ENCODE results near the gene DYNC1H1.

Gene DYNC1H1

DNA sequence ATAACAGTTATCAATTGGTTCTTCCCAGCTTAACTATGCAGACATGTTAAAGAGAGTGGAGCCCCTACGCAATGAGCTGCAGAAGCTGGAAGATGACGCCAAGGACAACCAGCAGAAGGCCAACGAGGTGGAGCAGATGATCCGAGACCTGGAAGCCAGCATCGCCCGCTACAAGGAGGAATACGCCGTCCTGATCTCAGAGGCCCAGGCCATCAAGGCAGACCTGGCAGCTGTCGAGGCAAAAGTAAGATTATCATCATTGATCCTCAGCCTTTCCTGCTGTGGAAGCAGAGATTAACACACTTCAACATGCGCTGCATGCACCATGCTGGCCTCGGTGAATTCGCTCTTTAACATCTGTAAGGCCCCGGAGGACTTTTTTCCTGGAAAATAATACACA lies 68.9 kb downstream of the DYNC1H1 start:
- H3K4me1 ChIP-seq (ENCODE audit: control insufficient read depth, insufficient read depth, low read length), result no peaks in the 10 kb centered on the region
- no peak overlapping the region for H3K4me3 ChIP-seq (ENCODE audit: low read depth, low read length)
- no peaks in the 10 kb centered on the region for H3K27me3 ChIP-seq (ENCODE audit: control insufficient read depth, insufficient read depth, low read length)
- no peak overlapping the region for H3K9ac ChIP-seq (ENCODE audit: low read depth, low read length)
- H3K36me3 ChIP-seq (ENCODE audit: control insufficient read depth, insufficient read depth, low read length), result peaks cover 78% of the 10 kb centered on the region
- no peaks in the 10 kb centered on the region for H3K9me3 ChIP-seq (ENCODE audit: control insufficient read depth, insufficient read depth, low read length)

DNA sequence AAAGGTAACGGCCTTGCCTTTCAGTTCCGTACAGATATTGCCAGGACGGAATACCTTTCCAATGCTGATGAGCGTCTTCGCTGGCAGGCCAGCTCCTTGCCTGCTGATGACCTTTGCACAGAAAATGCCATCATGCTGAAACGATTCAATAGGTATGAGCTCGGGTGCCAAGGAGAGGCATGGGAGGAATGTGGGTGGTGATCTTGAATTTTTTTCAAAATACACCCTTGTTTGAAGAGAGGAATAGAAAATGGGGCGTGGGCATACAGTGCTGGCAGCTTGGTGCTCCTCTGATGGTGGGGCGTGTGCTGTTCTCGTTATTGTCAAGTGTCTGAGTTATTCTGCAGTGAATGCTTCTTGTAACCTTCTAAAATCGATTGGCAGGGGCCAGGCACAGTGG lies 69.9 kb downstream of the DYNC1H1 start:
- Histone ChIP-seq H3K4me3 (ENCODE audit: low read depth, low read length) (no peak overlapping the region), H3K36me3 (ENCODE audit: control insufficient read depth, insufficient read depth, low read length) (peaks cover 80% of the 10 kb centered on the region), H3K9me3 (ENCODE audit: control insufficient read depth, insufficient read depth, low read length) (no peaks in the 10 kb centered on the region), H3K4me1 (ENCODE audit: control insufficient read depth, insufficient read depth, low read length) (no peaks in the 10 kb centered on the region), H3K27me3 (ENCODE audit: control insufficient read depth, insufficient read depth, low read length) (no peaks in the 10 kb centered on the region), H3K9ac (ENCODE audit: low read depth, low read length) (no peak overlapping the region)

GRCh38 chr14:102035914-102036313 lies 71.5 kb downstream of the DYNC1H1 start:
- H3K4me3 ChIP-seq (ENCODE audit: low read depth, low read length), result no peak overlapping the region
- H3K4me1 ChIP-seq (ENCODE audit: control insufficient read depth, insufficient read depth, low read length), result no peaks in the 10 kb centered on the region
- H3K9me3 ChIP-seq (ENCODE audit: control insufficient read depth, insufficient read depth, low read length), result no peaks in the 10 kb centered on the region
- H3K27me3 ChIP-seq (ENCODE audit: control insufficient read depth, insufficient read depth, low read length), result no peaks in the 10 kb centered on the region
- no peak overlapping the region for H3K9ac ChIP-seq (ENCODE audit: low read depth, low read length)
- H3K36me3 ChIP-seq (ENCODE audit: control insufficient read depth, insufficient read depth, low read length), result peaks cover 85% of the 10 kb centered on the region

DNA sequence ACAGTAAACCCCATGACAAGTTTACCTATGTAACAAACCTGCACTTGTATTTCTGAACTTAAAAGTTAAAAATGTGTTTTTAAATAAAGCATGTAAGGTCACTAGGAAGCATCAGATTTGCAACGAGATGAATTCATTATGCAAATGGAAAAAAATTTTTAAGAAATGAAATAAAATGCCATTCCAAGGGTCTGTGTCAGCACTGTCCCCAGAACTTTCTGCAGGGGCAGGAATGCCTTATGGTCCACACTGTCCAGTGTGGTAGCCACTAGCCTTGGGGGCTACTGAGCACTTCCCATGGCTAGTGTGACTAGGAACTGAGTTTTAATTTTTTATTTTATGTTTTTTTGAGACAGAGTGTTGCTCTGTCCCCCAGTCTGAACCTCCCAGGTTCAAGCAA lies 73.3 kb downstream of the DYNC1H1 start:
- H3K9ac ChIP-seq (ENCODE audit: low read depth, low read length), result no peak overlapping the region
- no peaks in the 10 kb centered on the region for H3K4me1 ChIP-seq (ENCODE audit: control insufficient read depth, insufficient read depth, low read length)
- H3K27me3 ChIP-seq (ENCODE audit: control insufficient read depth, insufficient read depth, low read length), result no peaks in the 10 kb centered on the region
- no peak overlapping the region for H3K4me3 ChIP-seq (ENCODE audit: low read depth, low read length)
- H3K36me3 ChIP-seq (ENCODE audit: control insufficient read depth, insufficient read depth, low read length), result peaks cover 88% of the 10 kb centered on the region
- H3K9me3 ChIP-seq (ENCODE audit: control insufficient read depth, insufficient read depth, low read length), result no peaks in the 10 kb centered on the region

- no peaks in the 10 kb centered on the region for H3K4me1 ChIP-seq (ENCODE audit: control insufficient read depth, insufficient read depth, low read length)
- no peaks in the 10 kb centered on the region for H3K27me3 ChIP-seq (ENCODE audit: control insufficient read depth, insufficient read depth, low read length)
- no peak overlapping the region for H3K9ac ChIP-seq (ENCODE audit: low read depth, low read length)
- no peak overlapping the region for H3K4me3 ChIP-seq (ENCODE audit: low read depth, low read length)
- H3K9me3 ChIP-seq (ENCODE audit: control insufficient read depth, insufficient read depth, low read length), result no peaks in the 10 kb centered on the region
- peaks cover 86% of the 10 kb centered on the region for H3K36me3 ChIP-seq (ENCODE audit: control insufficient read depth, insufficient read depth, low read length)
These were observed 74.8 kb downstream of the DYNC1H1 start for GRCh38 chr14:102039157-102039556.

GRCh38 chr14:102040153-102040552 lies 75.8 kb downstream of the DYNC1H1 start:
- Histone ChIP-seq H3K36me3 (ENCODE audit: control insufficient read depth, insufficient read depth, low read length) (peaks cover 90% of the 10 kb centered on the region), H3K27me3 (ENCODE audit: control insufficient read depth, insufficient read depth, low read length) (no peaks in the 10 kb centered on the region), H3K9ac (ENCODE audit: low read depth, low read length) (no peak overlapping the region), H3K4me3 (ENCODE audit: low read depth, low read length) (no peak overlapping the region), H3K4me1 (ENCODE audit: control insufficient read depth, insufficient read depth, low read length) (no peaks in the 10 kb centered on the region), H3K9me3 (ENCODE audit: control insufficient read depth, insufficient read depth, low read length) (no peaks in the 10 kb centered on the region)

DNA sequence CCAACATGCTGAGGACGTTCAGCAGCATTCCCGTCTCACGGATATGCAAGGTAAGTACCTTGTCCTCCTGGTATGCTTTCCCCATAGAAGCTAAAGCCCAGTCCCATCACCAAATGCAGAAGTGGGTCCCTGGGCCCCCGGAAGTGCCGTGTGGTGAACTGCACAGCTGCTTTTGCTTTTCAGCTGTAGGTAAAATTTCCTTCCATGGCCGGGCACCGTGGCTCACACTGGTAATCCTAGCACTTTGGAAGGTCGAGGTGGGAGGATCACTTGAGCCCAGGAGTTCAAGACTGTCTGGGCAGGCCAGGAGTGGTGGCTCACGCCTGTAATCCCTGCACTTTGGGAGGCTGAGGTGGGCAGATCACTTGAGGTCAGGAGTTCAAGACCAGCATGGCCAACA lies 78.3 kb downstream of the DYNC1H1 start:
- H3K4me1 ChIP-seq (ENCODE audit: control insufficient read depth, insufficient read depth, low read length), result no peaks in the 10 kb centered on the region
- peaks cover 82% of the 10 kb centered on the region for H3K36me3 ChIP-seq (ENCODE audit: control insufficient read depth, insufficient read depth, low read length)
- no peak overlapping the region for H3K9ac ChIP-seq (ENCODE audit: low read depth, low read length)
- H3K27me3 ChIP-seq (ENCODE audit: control insufficient read depth, insufficient read depth, low read length), result no peaks in the 10 kb centered on the region
- H3K4me3 ChIP-seq (ENCODE audit: low read depth, low read length), result no peak overlapping the region
- H3K9me3 ChIP-seq (ENCODE audit: control insufficient read depth, insufficient read depth, low read length), result no peaks in the 10 kb centered on the region

- no peaks in the 10 kb centered on the region for H3K4me1 ChIP-seq (ENCODE audit: control insufficient read depth, insufficient read depth, low read length)
- H3K9me3 ChIP-seq (ENCODE audit: control insufficient read depth, insufficient read depth, low read length), result no peaks in the 10 kb centered on the region
- H3K4me3 ChIP-seq (ENCODE audit: low read depth, low read length), result no peak overlapping the region
- peaks cover 83% of the 10 kb centered on the region for H3K36me3 ChIP-seq (ENCODE audit: control insufficient read depth, insufficient read depth, low read length)
- H3K9ac ChIP-seq (ENCODE audit: low read depth, low read length), result no peak overlapping the region
- H3K27me3 ChIP-seq (ENCODE audit: control insufficient read depth, insufficient read depth, low read length), result no peaks in the 10 kb centered on the region
These were observed 79.1 kb downstream of the DYNC1H1 start for GRCh38 chr14:102043251-102044025.

- H3K27me3 ChIP-seq (ENCODE audit: control insufficient read depth, insufficient read depth, low read length), result no peaks in the 10 kb centered on the region
- no peak overlapping the region for H3K9ac ChIP-seq (ENCODE audit: low read depth, low read length)
- no peaks in the 10 kb centered on the region for H3K4me1 ChIP-seq (ENCODE audit: control insufficient read depth, insufficient read depth, low read length)
- no peaks in the 10 kb centered on the region for H3K9me3 ChIP-seq (ENCODE audit: control insufficient read depth, insufficient read depth, low read length)
- no peak overlapping the region for H3K4me3 ChIP-seq (ENCODE audit: low read depth, low read length)
- peaks cover 83% of the 10 kb centered on the region for H3K36me3 ChIP-seq (ENCODE audit: control insufficient read depth, insufficient read depth, low read length)
These were observed 80.2 kb downstream of the DYNC1H1 start for GRCh38 chr14:102044566-102044965.

DNA sequence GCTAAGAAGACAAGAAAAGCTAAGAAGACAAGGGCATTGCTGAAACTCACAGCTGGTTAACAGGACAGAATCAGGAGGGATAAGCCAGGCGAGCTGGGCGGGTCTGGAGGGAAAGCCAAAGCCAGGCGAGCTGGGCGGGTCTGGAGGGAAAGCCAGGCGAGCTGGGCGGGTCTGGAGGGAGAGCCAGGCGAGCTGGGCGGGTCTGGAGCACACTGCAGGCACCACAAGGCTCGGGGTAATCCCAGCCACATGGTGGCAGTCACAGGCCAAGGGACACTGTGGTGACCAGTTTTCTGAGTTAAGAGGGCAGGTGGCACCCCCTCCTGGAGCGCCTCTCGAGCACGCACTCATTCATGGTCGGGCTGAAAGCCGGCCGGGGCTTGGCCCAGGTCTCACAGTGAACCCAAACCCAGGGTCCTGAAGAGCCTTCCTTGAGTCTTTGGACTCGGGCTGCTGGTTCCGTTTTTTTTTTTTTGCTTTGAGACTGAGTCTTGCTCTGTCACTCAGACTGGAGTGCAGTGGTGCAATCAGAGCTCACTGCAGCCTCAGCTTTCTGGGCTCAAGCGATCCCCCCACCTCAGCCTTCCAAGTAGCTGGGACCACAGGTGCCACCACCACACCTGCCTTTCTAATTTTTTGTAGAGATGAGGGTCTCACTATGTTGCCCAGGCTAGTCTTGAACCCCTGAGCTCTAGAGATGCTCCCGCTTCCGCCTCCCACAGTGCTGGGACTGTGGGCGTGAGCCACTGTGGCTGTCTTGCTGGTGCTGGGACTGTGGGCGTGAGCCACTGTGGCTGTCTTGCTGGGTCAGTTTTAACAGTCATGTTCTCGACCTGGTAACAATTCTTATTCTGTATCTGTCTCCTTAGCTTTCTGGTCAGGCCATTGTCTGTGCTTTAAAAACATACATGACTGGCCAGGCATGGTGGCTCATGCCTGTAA lies 82.2 kb downstream of the DYNC1H1 start:
- no peaks in the 10 kb centered on the region for H3K9me3 ChIP-seq (ENCODE audit: control insufficient read depth, insufficient read depth, low read length)
- no peak overlapping the region for H3K9ac ChIP-seq (ENCODE audit: low read depth, low read length)
- no peaks in the 10 kb centered on the region for H3K27me3 ChIP-seq (ENCODE audit: control insufficient read depth, insufficient read depth, low read length)
- no peak overlapping the region for H3K4me3 ChIP-seq (ENCODE audit: low read depth, low read length)
- no peaks in the 10 kb centered on the region for H3K4me1 ChIP-seq (ENCODE audit: control insufficient read depth, insufficient read depth, low read length)
- H3K36me3 ChIP-seq (ENCODE audit: control insufficient read depth, insufficient read depth, low read length), result peaks cover 76% of the 10 kb centered on the region

DNA sequence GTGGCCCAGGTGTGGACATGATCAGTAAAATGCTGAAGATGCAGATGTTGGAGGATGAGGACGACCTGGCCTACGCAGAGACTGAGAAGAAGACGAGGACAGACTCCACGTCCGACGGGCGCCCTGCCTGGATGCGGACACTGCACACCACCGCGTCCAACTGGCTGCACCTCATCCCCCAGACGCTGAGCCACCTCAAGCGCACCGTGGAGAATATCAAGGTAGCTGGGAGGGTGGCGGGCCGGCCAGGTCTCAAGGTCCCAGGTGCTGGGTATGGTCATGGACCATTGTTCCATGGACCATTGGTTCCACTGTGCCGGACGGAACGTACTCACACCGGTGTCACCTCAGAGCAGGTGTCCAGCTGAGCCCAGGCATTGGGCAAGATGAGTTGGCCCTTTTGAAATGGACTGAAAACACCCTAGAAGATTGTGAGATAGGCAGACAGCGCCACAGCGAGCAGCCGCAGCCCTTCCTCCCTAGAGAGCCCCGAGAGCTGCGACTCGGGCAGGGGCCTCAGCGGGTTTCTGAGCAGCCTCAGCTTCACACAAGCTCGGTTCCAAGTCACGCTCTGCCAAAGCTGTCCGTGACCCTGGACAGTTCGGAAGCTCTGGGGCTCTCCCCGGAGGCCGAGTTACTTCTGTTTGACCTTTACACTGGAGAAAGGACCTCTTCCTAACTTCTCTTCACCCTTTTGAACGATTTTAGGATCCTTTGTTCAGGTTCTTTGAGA lies 83.6 kb downstream of the DYNC1H1 start:
- peaks cover 69% of the 10 kb centered on the region for H3K36me3 ChIP-seq (ENCODE audit: control insufficient read depth, insufficient read depth, low read length)

More for the DNA sequence above, 83.6 kb downstream of the DYNC1H1 start:
- Histone ChIP-seq H3K9me3 (ENCODE audit: control insufficient read depth, insufficient read depth, low read length) (no peaks in the 10 kb centered on the region), H3K9ac (ENCODE audit: low read depth, low read length) (no peak overlapping the region), H3K27me3 (ENCODE audit: control insufficient read depth, insufficient read depth, low read length) (no peaks in the 10 kb centered on the region), H3K4me3 (ENCODE audit: low read depth, low read length) (no peak overlapping the region), H3K4me1 (ENCODE audit: control insufficient read depth, insufficient read depth, low read length) (no peaks in the 10 kb centered on the region)

Data from iPS-15b (cell line).